GM21825 (cell line): Measurements from ENCODE around the gene PTH2.
"Not testable (repeated sequence)": the region's sequence is repeated elsewhere in the genome, so short reads cannot be mapped to it uniquely, and the experiment has no call there.

Source experiments
- ATAC-seq: cut with Tn5 transposase; IDR thresholded peaks from one replicate; pipeline ENCODE4 v1.9.1; 2021; ENCODE audit warnings: mild to moderate bottlenecking, moderate library complexity; ENCODE audit not compliant: unreplicated experiment

The PTH2 gene

DNA sequence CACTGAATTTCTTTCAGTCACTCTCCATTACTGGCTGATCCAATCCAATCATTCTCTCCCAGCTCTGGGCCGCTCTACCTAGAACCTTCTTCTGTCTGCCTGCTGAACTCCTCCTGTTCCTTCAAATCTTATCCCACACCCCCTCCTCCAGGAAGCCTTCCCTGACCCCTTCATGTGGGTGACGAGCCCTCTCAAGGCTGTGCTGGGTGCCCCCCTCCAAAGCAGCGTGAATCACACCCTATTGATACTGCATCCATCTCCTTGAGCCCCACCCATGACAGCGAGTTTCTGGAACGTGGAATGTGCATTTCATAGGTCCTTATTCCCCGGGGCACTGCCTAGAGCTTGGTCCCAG lies 25.2 kb upstream of the PTH2 start:
- ATAC-seq = no peak

DNA sequence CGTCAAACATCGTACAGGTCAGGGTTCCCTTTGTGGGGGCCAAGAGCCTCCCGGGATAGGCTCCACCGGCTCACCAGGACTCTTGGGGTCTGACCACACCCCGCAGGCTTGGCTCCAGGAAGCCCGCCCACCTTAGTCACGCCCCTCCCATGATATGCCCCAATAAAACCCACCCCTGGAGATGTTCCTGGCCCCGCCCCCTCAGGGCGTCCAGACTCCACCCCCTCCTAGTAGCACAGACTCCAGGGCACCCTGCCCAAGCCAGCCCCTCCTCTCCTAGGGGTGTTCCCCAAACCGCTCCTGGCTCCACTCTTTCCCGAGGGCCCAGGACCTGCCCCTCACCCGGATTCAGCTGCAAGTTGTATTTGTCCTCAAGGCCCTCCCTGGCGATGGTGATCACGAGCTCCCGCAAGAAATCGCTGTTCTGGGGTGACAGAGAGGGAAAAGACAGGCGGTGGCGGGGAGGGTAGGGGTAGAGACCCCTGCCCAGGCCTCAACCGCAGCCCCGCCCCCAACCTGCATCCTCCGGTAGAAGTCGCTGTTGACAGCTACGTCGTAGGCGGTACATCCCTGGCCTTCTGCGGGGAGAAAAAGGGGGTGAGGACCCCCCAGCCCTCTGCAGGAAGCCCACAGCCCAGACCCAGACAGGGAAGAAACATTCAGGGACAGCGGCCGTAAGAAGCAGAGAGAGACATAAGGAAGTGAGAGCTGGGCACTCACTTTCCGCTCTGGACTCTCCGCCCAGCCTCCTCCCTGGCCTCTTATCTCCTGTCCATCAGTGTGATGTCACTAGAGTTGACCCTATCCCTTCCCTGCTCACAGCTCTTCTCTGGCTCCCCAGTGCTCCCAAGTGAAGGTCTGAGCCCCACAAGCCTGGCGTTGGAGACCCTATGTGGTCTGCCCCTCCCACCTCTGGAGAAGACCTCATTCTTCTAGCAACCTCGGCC lies 24.5 kb upstream of the PTH2 start:
- ATAC-seq = no peak

DNA sequence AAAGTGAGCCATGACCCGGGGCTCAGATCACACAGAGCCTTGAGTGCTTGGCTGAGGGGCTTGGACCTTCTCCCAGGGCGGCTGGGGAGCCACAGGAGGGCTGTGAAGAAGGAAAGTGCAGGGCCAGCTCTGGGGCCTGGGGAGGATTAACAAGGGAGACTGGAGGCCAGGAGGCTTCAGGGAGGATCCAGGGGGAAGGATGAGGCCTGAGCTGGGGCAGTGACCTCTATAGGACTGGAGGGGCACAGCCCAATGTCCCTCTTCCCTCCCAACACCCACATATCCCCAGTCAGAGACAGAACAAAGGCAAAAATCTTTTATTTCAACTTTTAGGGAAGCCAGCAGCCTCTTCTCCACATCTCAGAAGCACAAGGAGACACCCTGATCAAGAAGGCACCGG lies 22.8 kb upstream of the PTH2 start:
- no peak for ATAC-seq

DNA sequence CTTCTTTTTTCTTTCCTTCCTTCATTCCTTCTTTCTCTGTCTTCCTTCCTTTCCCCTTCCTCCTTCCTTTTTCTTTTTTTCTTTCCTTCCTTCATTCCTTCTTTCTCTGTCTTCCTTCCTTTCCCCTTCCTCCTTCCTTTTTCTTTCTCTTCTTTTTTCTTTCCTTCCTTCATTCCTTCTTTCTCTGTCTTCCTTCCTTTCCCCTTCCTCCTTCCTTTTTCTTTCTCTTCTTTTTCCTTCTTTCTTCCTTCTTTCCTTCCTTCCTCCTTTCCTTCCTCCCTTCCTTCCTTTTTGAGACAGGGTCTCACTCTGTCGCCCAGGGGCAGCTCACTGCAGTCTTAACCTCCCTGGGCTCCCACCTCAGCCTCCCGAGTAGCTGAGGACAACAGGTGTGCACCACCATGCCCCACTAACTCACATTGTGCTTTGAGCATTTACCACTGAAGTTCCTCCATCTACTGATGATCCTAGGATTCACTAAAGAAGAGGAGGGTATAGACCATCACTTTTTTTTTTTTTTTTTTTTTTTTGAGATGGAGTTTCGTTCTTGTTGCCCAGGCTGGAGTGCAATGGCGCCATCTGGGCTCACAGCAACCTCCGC lies 21.0 kb upstream of the PTH2 start:
- not testable (repeated sequence) for ATAC-seq

DNA sequence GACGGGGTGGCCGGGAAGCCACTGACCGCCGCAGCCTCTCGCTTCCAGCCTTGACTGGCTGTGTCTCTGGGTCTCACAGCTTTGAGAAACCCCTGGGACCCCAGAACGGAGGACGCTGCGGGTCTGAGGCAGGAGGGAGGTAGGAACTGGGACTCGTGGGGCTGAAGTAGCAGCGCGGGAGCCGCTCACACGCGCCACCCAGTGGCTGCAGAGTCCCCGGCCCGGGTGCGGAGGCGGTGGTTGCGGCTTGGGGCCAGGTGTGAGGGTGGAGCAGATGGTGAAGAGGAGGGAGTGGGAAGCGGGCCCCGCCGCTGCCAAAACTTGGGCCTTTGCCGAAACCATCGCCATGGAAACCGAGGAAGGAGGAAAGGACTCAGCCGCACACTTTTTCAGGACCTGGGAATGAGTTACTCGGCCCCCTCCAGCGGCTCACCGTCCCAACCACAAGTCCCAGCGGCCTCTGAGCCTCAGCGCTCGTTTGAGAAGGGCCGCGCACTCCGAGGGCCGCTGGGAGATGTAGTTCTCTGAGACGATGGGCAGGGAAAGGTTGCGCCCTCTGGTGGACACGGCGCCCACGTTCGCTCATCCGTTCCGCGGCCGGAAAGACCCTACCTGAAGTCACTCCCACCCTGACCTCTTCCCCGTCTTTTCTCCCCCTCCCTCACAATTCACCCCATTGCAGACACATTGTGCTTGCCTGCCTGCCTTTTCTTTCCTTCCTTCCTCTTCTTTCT lies 20.3 kb upstream of the PTH2 start:
- peak; percentile 62 for ATAC-seq

DNA sequence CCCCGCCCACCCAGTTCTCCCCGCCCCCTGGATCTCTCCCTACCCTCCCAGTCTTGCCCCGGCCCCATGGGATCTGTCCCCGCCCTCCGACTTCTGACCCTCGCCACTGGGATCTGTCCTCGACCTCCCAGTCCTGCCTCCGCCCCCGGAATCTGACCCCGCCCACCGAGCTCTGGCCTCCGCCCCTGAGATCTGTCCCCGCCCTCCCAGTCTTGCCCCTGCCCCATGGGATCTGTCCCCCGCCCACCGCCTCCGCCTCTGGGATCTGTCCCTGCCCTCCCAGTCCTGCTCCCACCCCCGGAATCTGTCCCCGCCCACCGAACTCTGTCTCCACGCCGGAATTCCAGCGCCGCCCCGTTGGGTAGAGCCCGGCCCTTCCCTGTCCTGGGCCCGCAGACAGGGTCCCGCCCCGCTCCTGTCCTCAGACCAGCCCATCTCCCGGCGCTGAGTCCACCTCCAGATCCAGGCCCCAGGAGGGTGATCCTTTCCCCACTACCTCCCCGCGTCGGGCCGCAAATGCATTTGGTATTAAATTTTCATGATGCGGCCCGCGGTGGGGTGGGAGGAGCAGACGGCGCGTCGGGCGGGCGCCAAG lies 19.6 kb upstream of the PTH2 start:
- peak; percentile 26 for ATAC-seq

DNA sequence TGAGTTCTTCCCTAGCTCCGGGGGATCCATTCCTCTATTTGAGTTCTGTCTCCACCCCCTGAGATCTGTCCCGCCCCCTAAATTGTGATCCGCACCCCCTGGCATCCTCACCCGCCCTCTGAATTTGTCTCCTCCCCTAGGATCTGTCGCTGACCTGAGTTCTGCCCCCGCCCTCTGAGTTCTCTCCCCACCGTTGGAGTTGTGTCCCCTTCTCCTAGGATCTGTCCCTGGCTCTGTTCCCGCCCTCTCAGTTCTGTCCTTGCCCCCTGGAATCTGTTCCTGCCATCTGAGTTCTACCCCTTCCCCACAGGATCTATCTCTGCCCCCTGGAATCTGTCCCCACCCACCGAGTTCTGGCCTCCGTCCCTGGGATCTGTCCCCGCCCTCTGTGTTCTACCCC lies 19.1 kb upstream of the PTH2 start:
- ATAC-seq = no peak

GRCh38 chr19:49441960-49442350 lies 18.7 kb upstream of the PTH2 start:
- ATAC-seq = no peak

DNA sequence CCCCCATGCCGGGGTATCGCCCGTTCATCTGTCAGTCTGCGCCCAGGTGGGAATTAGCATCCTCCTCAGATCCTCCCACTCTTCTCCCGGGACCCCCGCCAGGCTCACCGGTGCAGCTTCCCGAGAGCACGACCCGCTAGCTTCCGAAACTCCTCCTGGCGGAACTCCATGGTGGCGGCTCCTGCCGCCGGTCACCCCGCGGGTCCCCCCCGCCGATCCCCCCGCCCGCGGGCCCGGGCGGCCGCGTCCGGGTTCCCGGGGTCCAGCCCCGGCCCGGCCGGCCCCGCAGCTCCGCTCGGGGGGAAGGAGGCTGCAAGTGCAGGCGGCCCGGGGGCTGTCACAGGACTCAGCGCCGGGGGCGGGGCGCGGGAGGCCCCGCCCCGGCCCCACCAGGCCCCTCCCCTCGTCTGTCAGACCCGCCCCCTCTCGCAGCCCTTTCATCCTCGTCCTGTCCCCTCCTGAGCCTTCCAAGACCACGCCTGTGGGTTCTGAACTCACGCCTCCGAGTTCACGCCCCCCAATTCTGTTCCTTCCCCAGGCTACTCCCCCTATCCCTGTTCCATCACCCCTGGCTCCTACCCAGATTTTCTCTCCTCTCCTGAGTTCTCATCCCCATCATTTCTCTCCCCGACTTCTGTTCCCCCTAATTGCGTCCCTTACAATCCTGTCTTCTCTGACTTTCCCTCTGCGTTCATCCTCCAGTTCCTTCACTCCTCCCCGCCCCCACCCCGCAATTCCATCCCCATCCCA lies 18.1 kb upstream of the PTH2 start, which contains the start of gene SLC17A7:
TSS of gene SLC17A7 (minus strand) at position 318 of the 750 bp plus-strand sequence. CDS start at position 170, 148 bp downstream.
- ATAC-seq = no peak

DNA sequence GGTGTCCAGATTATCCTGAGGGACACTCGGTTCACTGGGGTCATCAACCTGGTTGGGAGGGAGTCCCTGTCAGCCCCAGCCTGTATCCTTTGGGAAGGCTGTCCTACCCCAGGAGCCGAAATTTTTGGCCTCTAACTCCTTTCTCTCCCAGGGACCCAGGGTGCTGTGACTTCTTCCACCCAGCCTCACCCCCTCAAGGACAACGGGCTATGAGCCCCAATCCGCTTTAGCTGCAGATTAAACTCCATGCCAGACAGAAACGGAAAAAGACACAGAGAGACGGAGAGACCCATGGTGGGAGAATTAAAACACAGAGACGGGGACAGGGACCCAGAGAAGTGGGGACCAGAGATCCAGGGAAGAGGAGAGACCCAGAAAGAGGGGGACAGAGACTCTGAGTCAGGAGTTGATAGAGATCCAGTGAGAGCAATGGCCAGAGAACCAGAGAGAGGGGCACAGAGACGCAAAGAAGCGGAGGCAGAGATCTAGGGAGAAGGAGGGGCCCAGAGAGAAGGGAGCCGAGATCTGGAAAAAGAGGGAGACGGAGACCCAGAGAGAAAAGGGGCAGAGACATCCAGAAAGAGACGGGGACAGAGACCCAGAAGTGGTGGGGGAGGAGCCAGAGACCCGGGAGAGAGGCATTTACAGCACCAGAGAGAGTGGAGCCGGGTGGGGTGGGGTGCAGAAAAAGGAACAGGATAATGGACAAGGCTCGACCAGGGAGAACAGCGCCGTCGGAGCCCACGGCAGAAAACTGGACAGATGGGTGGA lies 17.4 kb upstream of the PTH2 start:
- no peak for ATAC-seq

GRCh38 chr19:49439836-49440235 lies 16.6 kb upstream of the PTH2 start:
- no peak for ATAC-seq

- no peak for ATAC-seq
Observed at GRCh38 chr19:49438261-49438660, 15.0 kb upstream of the PTH2 start.

GRCh38 chr19:49437231-49437630 lies 14.0 kb upstream of the PTH2 start:
- no peak for ATAC-seq

DNA sequence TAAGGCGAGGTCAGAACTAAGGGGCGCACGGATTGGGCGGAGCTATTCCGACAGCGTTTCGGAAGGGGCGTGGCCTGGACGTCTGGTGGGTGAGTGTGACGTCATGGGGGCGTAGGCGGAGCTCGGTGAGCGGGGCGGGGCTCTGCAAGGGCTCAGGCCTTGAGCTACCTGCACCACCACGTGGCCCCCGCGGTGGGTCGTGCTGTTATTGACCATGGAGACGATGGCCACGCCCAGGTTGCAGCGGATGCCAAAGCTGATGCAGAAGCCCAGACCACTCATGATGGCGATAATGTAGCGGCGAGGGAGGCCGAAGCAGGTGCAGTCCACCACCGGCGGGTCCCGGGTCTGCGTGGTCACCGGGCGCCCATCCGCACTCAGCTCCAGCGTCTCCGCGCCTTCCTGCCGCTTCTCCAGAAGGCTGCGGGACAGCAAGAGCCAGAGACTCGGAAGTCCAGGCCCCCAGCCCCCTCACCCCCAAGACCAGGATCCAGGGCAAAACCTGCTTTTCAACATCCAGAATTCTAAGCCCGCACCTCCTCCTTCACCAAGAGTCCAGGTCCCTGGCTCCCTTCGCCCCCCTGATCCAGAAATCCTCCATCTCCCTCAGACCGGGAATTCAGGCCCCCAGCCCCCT lies 13.3 kb upstream of the PTH2 start:
- no peak for ATAC-seq

GRCh38 chr19:49435670-49436069 lies 12.4 kb upstream of the PTH2 start:
- ATAC-seq = no peak

GRCh38 chr19:49434907-49435583 lies 11.8 kb upstream of the PTH2 start:
- no peak for ATAC-seq

DNA sequence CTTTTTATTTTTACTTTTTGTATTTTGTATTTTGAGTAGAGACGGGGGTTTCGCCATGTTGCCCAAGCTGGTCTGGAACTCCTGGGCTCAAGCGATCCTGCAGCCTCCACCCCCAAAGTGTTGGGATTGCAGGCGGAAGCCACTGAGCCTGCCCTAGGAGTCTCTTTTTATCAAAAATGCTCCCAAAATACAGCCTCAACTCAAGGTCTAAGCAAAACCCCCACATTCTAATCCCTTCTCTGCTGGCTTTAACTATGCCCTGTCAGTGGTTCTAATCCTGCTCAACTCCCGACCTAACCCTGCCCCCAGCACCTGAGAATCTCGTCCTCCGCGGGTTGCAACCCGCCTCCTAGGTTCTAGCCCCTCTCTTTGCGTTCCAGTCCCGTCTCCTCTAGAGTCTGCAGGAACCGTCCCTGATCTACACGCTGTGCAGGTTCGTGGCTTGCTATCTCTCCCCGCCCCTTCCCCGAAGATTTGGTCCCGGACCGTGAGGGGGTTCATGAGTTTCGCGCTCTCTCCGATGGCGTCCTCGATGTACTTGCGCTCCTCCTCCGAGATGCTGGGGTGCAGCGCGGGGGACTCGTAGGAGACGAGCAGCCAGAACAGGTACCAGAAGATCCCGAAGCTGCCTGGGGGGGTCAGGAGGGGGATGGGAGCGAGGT lies 10.1 kb upstream of the PTH2 start:
- no peak for ATAC-seq
